ENCODE data around the gene GNAI2.
A peak's percentile ranks its signal among the peaks of the same experiment; 100 is the strongest.

The GNAI2 gene

DNA sequence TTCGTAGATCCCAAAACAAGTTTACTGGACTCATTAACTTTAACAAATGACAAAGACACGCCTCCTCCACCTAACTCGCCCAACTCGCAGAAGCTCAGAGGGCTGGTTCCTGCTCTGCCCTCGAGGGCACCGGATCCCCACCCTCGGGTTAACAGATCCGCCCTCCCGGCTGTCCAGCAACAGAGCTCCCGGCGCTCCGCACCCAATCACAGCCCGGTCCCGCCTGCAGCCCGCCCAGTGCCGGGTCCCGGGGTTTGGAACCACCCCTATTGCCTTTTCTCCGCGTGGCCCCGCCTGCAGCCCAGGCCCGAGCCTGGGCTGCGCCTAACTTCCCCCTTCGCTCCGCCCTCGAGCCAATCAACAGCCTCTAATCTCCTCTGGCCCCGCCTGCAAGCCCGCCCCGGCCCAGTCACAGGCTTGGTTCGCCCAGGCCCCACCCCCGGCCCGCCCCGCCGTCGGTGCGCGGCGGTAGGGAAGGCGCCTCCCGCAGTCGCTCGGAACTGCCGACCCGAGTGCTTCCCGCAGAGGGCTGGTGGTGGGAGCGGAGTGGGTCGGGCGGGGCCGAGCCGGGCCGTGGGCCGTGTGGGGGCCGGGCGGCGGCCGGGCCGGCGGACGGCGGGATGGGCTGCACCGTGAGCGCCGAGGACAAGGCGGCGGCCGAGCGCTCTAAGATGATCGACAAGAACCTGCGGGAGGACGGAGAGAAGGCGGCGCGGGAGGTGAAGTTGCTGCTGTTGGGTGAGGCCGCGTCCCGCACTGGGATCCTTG, at the start of gene GNAI2:
Gene GNAI2, plus strand, starts transcription at position 489 of the 768 bp plus-strand sequence. Its CDS starts 132 bp downstream, at position 621.
- peak; percentile 96 for DNase-seq (ENCODE audit: low read depth)
- TF ChIP-seq, protein P1, sequence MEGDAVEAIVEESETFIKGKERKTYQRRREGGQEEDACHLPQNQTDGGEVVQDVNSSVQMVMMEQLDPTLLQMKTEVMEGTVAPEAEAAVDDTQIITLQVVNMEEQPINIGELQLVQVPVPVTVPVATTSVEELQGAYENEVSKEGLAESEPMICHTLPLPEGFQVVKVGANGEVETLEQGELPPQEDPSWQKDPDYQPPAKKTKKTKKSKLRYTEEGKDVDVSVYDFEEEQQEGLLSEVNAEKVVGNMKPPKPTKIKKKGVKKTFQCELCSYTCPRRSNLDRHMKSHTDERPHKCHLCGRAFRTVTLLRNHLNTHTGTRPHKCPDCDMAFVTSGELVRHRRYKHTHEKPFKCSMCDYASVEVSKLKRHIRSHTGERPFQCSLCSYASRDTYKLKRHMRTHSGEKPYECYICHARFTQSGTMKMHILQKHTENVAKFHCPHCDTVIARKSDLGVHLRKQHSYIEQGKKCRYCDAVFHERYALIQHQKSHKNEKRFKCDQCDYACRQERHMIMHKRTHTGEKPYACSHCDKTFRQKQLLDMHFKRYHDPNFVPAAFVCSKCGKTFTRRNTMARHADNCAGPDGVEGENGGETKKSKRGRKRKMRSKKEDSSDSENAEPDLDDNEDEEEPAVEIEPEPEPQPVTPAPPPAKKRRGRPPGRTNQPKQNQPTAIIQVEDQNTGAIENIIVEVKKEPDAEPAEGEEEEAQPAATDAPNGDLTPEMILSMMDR (conservative IDR thresholded peaks at IDR 0.05; ENCODE audit: control insufficient read depth, insufficient read depth, low read depth, low read length), result no peak
- peak within 1 kb of the TSS; percentile 90 for H3K4me3 ChIP-seq (ENCODE audit: control insufficient read depth, low read depth, low read length)

- no peak overlapping the region for H3K4me3 ChIP-seq (ENCODE audit: control insufficient read depth, low read depth, low read length)
- TF ChIP-seq, protein P1 (conservative IDR thresholded peaks at IDR 0.05; ENCODE audit: control insufficient read depth, insufficient read depth, low read depth, low read length), result no peak
- no peak for DNase-seq (ENCODE audit: low read depth)
Measured at GRCh38 chr3:50187750-50188149, 48.3 kb upstream of the GNAI2 start.

DNA sequence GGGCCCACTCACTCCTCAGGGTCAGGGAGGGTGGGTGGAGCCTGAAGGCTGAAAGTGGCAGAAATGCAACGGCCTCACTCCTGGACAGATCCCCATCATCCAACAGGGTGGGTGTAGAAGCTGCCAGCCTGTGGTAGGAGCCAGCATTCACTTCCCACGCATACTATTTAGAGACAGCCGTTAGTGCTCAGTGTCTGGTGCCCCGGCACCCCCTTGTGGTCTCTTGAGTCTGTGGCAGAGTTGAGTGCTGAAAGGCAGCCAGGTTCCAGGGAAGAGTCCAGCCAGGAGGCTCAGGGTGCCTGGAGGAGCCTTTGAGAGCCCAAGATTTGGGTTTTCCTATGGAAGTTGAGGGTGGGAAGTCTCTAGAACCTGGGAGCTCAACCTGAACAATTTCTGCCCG, 46.7 kb upstream of the GNAI2 start:
- H3K4me3 ChIP-seq (ENCODE audit: control insufficient read depth, low read depth, low read length), result no peak overlapping the region
- DNase-seq (ENCODE audit: low read depth), result peak; percentile 77
- TF ChIP-seq, protein P1 (conservative IDR thresholded peaks at IDR 0.05; ENCODE audit: control insufficient read depth, insufficient read depth, low read depth, low read length), result peak; percentile 89

DNA sequence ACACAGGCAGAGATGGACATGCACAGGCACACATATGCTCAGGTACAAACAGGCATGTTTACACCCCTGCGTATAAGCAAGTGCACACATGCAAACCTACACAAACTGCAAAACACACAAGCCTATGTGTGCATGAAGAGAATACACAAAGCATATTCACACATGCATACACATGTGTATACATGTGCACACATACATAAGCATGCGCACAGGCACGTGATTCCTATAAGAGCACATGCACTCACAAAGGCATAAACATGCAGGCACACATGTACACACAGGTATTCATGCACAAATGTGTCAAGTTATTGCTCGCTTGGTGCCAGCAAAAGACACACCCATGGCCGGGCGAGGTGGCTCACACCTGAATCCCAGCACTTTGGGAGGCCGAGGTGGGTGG, 46.0 kb upstream of the GNAI2 start:
- no peak for DNase-seq (ENCODE audit: low read depth)
- H3K4me3 ChIP-seq (ENCODE audit: control insufficient read depth, low read depth, low read length), result no peak overlapping the region
- TF ChIP-seq, protein P1 (conservative IDR thresholded peaks at IDR 0.05; ENCODE audit: control insufficient read depth, insufficient read depth, low read depth, low read length), result no peak

DNA sequence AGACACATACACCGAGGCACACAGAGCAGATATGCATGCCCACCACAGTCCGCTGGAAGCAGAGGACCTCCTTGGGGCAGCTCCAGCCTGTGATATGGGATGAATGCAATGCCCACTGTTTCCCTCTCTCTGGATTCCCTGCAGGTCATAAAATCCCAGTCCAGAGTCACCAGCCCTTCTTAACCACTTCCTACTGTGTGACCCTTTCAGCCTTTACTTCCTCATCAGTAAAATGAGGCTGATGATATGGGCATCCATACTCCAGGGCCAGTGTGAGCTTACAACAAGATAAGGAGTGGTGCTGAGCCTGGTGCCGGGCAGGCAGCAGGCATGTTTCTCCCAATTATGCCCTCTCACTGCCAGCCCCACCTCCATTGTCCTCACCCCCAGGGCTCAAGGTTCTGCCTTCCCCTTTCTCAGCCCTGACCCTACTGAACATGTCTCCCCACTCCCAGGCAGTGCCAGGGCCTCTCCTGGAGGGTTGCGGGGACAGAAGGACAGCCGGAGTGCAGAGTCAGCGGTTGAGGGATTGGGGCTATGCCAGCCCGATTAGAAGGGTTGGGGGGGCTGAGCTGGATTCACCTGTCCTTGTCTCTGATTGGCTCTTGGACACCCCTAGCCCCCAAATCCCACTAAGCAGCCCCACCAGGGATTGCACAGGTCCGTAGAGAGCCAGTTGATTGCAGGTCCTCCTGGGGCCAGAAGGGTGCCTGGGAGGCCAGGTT, 44.9 kb upstream of the GNAI2 start, which contains the start of gene GNAT1:
Gene GNAT1, plus strand, starts transcription at position 675 of the 725 bp plus-strand sequence. CDS start 116 bp downstream, outside the sequence.
- TF ChIP-seq, protein P1 (conservative IDR thresholded peaks at IDR 0.05; ENCODE audit: control insufficient read depth, insufficient read depth, low read depth, low read length), result no peak
- no peak for DNase-seq (ENCODE audit: low read depth)
- no peak within 1 kb of the TSS for H3K4me3 ChIP-seq (ENCODE audit: control insufficient read depth, low read depth, low read length)

DNA sequence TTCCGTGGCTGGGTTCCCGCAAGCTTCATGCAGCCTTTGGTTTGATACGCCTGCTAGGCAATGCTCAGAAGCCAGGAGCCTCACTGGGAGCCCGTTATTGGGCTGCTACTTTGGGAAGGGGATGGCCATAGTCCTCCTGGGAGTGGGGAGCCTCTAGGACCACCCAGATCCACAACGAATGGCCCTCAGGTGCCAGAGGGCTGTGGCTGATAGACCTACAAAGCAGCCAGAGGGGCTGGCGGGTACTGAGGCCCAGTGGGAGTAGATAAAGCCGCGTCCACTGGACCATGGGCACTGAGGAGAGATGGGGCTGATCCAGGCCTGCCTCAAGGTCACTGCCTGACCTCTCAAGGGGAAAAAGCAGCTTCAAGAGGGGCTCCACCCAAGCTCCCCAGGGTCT, 43.9 kb upstream of the GNAI2 start:
- H3K4me3 ChIP-seq (ENCODE audit: control insufficient read depth, low read depth, low read length), result no peak overlapping the region
- TF ChIP-seq, protein P1 (conservative IDR thresholded peaks at IDR 0.05; ENCODE audit: control insufficient read depth, insufficient read depth, low read depth, low read length), result no peak
- DNase-seq (ENCODE audit: low read depth), result no peak

Measured in fibroblast of mammary gland (primary cell).